ENCODE data around the gene SHLD1.

The SHLD1 gene

DNA sequence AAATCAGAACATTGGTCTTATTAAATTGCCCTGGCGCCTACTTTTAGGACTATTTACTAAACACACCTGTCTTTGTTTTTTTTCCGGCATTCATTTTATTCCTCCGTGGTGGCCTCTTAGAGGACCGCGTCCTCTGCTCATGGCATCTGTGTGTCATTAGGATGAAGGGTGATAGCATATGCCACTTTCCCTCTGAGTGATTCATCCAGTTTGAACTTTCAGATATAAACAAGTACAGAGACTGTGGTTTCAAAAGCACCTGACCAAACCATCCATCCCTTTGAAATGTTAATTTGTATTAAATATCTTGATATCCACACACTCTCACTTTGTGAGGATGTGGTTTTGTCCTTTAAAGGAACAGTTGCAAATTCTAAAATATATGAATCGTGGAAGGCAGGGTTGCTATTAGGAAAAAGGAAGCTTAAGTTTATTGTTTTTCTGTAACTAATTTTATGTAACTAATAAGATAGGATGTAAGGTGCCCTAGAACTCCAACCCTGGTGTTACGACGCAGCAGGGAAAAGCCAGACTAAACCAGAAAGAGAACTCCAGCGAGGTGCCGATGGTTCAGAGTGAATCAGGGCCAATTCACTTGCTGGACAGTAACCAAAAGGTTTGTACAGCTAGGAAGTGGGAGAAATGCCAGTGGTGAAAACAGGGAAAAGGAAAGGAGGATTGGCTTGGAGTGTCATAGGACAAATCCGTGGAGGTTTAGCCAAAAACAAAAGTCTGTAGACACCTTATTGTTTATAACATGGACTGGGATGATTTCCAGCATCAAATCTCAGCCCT, 98.7 kb downstream of the SHLD1 start:
- CTCF ChIA-PET = interaction anchor here (1.0 to 1.5 kb wide), 2 partner anchors 10 to 13 kb away, joined by 3 read pairs; no protein-coding TSS in a partner anchor
- DNase-seq (ENCODE audit: extremely low spot score) = no peak
- TF ChIP-seq, protein P1, sequence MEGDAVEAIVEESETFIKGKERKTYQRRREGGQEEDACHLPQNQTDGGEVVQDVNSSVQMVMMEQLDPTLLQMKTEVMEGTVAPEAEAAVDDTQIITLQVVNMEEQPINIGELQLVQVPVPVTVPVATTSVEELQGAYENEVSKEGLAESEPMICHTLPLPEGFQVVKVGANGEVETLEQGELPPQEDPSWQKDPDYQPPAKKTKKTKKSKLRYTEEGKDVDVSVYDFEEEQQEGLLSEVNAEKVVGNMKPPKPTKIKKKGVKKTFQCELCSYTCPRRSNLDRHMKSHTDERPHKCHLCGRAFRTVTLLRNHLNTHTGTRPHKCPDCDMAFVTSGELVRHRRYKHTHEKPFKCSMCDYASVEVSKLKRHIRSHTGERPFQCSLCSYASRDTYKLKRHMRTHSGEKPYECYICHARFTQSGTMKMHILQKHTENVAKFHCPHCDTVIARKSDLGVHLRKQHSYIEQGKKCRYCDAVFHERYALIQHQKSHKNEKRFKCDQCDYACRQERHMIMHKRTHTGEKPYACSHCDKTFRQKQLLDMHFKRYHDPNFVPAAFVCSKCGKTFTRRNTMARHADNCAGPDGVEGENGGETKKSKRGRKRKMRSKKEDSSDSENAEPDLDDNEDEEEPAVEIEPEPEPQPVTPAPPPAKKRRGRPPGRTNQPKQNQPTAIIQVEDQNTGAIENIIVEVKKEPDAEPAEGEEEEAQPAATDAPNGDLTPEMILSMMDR (IDR thresholded peaks at IDR 0.05; ENCODE audit: control extremely low read depth, extremely low read depth, low read depth, missing control alignments) = no peak
- POLR2A ChIA-PET = no interaction called here

DNA sequence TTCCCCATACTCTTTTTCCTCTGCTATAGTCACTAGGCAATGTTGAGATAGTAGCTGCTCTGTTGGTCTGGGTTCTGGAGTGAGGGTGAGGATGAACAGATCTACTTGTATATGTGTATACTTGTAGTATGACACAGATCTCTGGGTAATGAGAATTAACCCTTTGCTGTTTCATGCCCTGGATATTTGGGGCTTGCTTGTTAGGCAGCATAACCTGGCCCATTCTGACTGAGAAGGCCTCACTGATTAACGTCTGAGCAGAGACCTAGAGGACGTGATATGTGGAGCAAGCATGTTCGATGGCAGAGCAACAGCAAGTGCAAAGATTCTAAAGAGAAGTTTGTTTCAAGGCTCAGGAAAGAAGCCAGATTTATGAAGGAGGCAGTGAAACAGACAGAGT, 105.7 kb downstream of the SHLD1 start:
- ChIA-PET POLR2A (no interaction called here), CTCF (no interaction called here)
- DNase-seq (ENCODE audit: extremely low spot score) = no peak
- TF ChIP-seq, protein P1 (IDR thresholded peaks at IDR 0.05; ENCODE audit: control extremely low read depth, extremely low read depth, low read depth, missing control alignments) = no peak

DNA sequence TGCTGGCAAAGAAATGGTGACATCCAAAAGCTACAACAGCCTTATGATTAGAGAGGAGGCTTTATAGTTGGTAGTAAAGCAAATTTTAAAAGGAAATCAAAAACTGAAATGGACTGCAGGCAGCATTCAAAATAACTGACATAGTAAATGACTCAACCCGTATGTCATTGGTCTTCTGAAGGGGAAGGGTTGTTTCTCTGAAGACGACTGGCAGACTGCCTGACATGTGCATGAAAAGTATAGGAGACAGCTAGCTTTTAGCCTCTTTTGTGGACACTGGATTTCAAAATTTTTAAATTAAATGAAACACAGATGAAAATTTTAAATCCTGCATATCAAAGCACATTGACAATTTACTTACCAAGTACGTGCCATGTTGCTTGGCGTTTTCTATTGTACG, 109.4 kb downstream of the SHLD1 start:
- TF ChIP-seq, protein P1 (IDR thresholded peaks at IDR 0.05; ENCODE audit: control extremely low read depth, extremely low read depth, low read depth, missing control alignments) = no peak
- ChIA-PET CTCF (interaction anchor here (1.3 to 1.4 kb wide), 2 partner anchors 11 to 330 kb away, joined by 3 to 5 read pairs; no protein-coding TSS in a partner anchor), POLR2A (interaction anchor here (0.5 kb wide), 1 partner anchor 650 kb away, joined by 3 read pairs; no protein-coding TSS in a partner anchor)
- DNase-seq (ENCODE audit: extremely low spot score) = no peak

DNA sequence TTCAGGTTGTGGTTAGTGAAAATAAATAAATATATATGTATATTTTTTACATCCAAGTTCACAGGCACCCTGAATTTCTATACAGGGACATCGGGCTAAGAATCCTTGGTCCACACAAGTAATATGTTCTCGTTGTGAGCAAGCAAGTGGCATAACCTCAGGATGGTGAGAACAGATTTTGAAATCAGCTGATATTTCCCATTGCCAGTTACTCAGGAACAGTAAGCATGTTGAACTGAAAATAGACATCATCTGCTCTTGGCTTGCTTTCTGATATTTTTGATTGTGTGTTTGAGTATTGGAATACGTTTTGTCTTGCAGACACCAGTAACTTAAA, 112.5 kb downstream of the SHLD1 start:
- no peak for DNase-seq (ENCODE audit: extremely low spot score)
- TF ChIP-seq, protein P1 (IDR thresholded peaks at IDR 0.05; ENCODE audit: control extremely low read depth, extremely low read depth, low read depth, missing control alignments) = no peak
- POLR2A ChIA-PET = no interaction called here
- CTCF ChIA-PET = interaction anchor here (2.2 kb wide), 1 partner anchor 13 kb away, joined by 5 read pairs; no protein-coding TSS in a partner anchor

DNA sequence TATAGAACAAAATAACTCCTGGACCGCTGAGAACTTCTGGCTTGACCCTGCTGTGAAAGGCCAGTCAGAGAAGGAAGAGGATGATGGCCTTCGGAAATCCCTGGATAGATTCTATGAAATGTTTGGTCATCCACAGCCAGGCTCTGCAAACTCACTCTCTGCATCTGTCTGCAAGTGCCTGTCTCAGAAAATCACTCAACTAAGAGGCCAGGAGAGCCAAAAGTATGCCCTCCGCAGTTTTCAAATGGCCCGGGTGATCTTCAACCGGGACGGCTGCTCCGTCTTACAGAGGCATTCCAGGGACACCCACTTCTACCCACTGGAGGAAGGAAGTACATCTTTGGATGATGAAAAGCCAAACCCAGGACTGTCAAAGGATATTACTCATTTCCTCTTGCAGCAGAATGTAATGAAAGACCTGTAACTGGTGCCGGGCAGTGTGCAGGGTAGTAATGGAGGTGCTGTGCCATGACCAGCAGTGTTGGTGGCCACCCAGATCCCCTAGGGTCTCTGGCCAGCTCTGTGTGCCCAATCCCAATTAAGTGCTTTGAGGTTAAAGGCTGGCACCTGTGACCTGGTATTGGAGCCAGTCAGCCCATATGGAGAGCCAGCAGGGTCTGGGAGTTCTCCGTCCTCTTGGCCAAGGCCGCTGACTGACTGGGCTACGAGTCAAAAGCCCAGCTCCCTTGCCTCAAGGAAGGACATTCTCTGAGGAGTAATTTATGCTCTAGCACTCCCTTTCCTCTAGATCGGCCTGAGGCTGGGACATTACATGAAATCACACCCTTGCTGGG, 113.0 kb downstream of the SHLD1 start:
- DNase-seq (ENCODE audit: extremely low spot score) = no peak
- ChIA-PET POLR2A (no interaction called here), CTCF (interaction anchor here (2.2 kb wide), 1 partner anchor 12 kb away, joined by 5 read pairs; no protein-coding TSS in a partner anchor)
- TF ChIP-seq, protein P1 (IDR thresholded peaks at IDR 0.05; ENCODE audit: control extremely low read depth, extremely low read depth, low read depth, missing control alignments) = no peak

DNA sequence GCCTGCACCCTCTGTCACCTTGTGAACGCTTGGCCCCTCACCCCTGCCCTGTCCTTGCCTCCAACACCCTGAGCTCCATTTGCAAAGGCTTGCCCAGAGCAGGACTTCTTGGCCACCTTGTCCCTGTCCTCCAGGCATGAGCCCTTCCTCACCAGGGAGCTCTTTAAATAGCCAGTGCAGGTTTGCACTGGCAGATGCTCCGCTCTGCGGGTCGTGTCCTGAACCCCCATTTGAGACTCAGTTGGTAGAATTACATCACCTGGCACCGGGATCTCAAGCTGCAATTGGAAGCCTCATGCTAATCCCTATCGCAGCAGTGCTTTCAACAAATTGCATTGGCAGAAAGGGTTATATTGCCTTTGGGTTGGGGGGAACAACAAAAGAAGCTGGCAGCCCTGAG, 114.2 kb downstream of the SHLD1 start:
- DNase-seq (ENCODE audit: extremely low spot score) = no peak
- CTCF ChIA-PET = interaction anchor here (0.9 to 2.2 kb wide), 3 partner anchors 10 to 344 kb away, joined by 3 to 5 read pairs (median 3); no protein-coding TSS in a partner anchor
- POLR2A ChIA-PET = no interaction called here
- TF ChIP-seq, protein P1 (IDR thresholded peaks at IDR 0.05; ENCODE audit: control extremely low read depth, extremely low read depth, low read depth, missing control alignments) = no peak

Data from GM10248 (cell line).